ENCODE results near the gene SLC12A9. TPM values are rescaled to one million over a fixed set of nuclear protein-coding genes. Genes with fewer than 3 reads are reported as not detected.

The SLC12A9 gene
- total RNA-seq, 1 donor from 2014 or later = 26.6 TPM

DNA sequence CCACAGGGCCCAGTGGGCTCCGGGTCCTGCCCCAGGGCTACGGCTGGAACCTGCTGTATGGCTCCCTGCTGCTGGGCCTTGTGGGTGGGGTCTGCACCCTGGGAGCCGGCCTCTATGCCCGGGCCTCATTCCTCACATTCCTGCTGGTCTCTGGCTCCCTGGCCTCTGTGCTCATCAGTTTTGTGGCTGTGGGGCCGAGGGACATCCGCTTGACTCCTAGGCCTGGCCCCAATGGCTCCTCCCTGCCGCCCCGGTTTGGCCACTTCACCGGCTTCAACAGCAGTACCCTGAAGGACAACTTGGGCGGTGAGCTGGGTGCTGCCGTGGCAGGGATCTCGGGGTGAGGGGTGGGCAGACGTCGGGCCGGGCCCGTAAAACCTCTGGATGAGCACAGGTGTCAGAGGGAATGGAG, 4.4 kb downstream of the SLC12A9 start:
- no peaks in the 10 kb centered on the region for H3K27me3 Mint-ChIP-seq (ENCODE audit: low read depth)
- no peak for DNase-seq (ENCODE audit: low spot score)
- no peak overlapping the region for H3K4me3 Mint-ChIP-seq (ENCODE audit: unreplicated experiment)
- H3K9me3 Mint-ChIP-seq (ENCODE audit: low read depth) = no peaks in the 10 kb centered on the region
- H3K27ac Mint-ChIP-seq (ENCODE audit: unreplicated experiment) = no peak overlapping the region
- peaks cover 22% of the 10 kb centered on the region for H3K4me1 Mint-ChIP-seq (ENCODE audit: low read depth)
- H3K36me3 Mint-ChIP-seq (ENCODE audit: low read depth) = peaks cover 10% of the 10 kb centered on the region
- TF ChIP-seq, protein P1, sequence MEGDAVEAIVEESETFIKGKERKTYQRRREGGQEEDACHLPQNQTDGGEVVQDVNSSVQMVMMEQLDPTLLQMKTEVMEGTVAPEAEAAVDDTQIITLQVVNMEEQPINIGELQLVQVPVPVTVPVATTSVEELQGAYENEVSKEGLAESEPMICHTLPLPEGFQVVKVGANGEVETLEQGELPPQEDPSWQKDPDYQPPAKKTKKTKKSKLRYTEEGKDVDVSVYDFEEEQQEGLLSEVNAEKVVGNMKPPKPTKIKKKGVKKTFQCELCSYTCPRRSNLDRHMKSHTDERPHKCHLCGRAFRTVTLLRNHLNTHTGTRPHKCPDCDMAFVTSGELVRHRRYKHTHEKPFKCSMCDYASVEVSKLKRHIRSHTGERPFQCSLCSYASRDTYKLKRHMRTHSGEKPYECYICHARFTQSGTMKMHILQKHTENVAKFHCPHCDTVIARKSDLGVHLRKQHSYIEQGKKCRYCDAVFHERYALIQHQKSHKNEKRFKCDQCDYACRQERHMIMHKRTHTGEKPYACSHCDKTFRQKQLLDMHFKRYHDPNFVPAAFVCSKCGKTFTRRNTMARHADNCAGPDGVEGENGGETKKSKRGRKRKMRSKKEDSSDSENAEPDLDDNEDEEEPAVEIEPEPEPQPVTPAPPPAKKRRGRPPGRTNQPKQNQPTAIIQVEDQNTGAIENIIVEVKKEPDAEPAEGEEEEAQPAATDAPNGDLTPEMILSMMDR (IDR thresholded peaks at IDR 0.05) = no peak

DNA sequence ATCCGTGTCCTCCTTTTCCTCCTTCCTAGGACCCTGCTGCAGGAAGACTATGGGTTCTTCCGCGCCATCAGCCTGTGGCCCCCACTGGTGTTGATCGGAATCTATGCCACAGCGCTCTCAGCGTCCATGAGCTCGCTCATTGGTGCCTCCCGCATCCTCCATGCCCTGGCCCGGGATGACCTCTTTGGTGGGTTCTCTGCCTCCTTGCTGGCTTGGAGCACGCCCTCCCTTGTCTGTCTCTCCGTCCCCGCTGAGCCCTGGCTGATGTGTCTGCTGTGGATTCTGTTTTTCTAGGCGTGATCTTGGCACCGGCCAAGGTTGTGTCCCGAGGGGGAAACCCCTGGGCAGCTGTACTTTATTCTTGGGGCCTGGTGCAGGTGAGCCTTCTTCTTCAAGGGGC, 7.3 kb downstream of the SLC12A9 start:
- no peak overlapping the region for H3K4me3 Mint-ChIP-seq (ENCODE audit: unreplicated experiment)
- H3K4me1 Mint-ChIP-seq (ENCODE audit: low read depth) = peaks cover 8% of the 10 kb centered on the region
- H3K9me3 Mint-ChIP-seq (ENCODE audit: low read depth) = no peaks in the 10 kb centered on the region
- no peaks in the 10 kb centered on the region for H3K27me3 Mint-ChIP-seq (ENCODE audit: low read depth)
- DNase-seq (ENCODE audit: low spot score) = no peak
- no peak overlapping the region for H3K27ac Mint-ChIP-seq (ENCODE audit: unreplicated experiment)
- TF ChIP-seq, protein P1 (IDR thresholded peaks at IDR 0.05) = no peak
- peaks cover 13% of the 10 kb centered on the region for H3K36me3 Mint-ChIP-seq (ENCODE audit: low read depth)

DNA sequence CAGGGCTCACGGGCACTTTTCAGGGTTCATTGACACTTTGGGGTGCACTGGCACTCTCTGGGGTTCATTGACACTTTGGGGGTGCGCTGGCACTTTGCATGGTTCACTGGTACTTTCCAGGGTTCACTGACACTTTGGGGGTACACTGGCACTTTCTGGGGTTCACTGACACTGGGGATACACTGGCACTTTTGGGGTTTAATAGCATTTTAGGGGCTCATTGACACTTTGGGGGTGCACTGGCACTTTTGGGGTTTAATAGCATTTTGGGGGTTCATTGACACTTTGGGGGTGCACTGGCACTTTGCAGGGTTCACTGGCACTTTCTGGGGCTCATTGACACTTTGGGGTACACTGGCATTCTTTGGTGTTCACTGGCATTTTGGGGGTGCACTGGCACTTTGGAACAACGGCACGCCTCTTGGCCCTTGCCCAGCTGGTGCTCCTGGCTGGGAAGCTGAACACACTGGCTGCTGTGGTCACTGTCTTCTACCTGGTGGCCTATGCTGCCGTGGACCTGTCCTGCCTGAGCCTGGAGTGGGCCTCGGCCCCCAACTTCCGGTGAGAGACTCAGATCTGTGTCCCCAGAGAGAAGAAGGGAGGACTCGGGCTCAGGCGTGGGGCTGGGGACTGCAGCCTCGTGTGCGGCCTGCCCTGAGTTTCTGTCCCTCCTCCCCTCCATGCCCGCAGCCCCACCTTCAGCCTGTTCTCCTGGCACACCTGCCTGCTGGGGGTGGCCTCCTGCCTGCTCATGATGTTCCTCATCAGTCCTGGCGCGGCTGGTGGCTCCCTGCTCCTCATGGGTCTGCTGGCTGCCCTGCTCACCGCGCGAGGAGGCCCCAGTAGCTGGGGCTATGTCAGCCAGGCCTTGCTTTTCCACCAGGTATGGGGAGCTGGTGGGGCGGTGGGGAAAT, 8.4 kb downstream of the SLC12A9 start:
- peaks cover 8% of the 10 kb centered on the region for H3K4me1 Mint-ChIP-seq (ENCODE audit: low read depth)
- no peak for DNase-seq (ENCODE audit: low spot score)
- no peaks in the 10 kb centered on the region for H3K9me3 Mint-ChIP-seq (ENCODE audit: low read depth)
- H3K27ac Mint-ChIP-seq (ENCODE audit: unreplicated experiment) = no peak overlapping the region
- peaks cover 11% of the 10 kb centered on the region for H3K36me3 Mint-ChIP-seq (ENCODE audit: low read depth)
- H3K4me3 Mint-ChIP-seq (ENCODE audit: unreplicated experiment) = no peak overlapping the region
- TF ChIP-seq, protein P1 (IDR thresholded peaks at IDR 0.05) = no peak
- H3K27me3 Mint-ChIP-seq (ENCODE audit: low read depth) = no peaks in the 10 kb centered on the region

DNA sequence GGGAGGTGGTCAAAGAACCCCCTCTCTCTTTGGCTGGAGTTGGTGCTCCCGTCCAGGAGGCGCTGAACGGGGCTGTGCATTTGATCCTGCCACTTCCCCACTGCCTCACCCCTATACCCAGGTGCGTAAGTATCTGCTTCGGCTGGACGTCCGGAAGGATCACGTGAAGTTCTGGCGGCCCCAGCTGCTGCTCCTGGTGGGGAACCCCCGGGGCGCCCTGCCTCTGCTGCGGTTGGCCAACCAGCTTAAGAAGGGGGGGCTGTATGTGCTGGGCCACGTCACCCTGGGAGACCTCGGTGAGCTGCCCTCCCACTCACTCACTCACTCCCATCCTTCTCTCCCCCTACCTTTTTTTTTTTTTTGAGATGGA, 9.1 kb downstream of the SLC12A9 start:
- no peak for DNase-seq (ENCODE audit: low spot score)
- TF ChIP-seq, protein P1 (IDR thresholded peaks at IDR 0.05) = no peak

DNA sequence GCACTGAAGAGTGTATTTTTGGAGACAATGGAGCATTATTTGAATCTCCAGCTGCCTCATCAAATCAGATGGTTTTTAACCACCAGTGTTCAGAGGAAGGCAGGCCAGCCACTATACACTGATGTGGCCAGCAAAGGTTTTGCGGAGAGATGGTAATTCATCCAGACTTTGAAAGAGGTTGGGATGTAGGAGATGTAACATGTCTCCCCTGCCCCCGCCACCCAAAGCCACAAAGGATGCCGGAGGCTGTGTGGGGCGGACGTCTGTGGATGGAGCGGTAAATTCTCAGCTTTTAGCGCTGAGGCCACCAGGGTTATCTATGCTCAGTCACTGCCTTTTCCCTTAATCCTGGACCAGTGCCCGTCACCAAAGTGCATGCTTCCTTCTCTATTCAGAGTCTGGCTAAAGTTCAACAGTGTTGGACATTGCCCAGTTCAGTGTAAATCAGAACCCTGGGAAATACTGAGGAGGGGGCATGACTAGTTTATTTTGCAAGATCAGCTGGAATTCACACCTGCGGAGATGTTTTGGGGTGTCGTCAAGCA, 11.0 kb downstream of the SLC12A9 start:
- no peaks in the 10 kb centered on the region for H3K27me3 Mint-ChIP-seq (ENCODE audit: low read depth)
- peaks cover 15% of the 10 kb centered on the region for H3K4me1 Mint-ChIP-seq (ENCODE audit: low read depth)
- no peak for DNase-seq (ENCODE audit: low spot score)
- H3K4me3 Mint-ChIP-seq (ENCODE audit: unreplicated experiment) = no peak overlapping the region
- no peak overlapping the region for H3K27ac Mint-ChIP-seq (ENCODE audit: unreplicated experiment)
- H3K36me3 Mint-ChIP-seq (ENCODE audit: low read depth) = peaks cover 14% of the 10 kb centered on the region
- no peaks in the 10 kb centered on the region for H3K9me3 Mint-ChIP-seq (ENCODE audit: low read depth)
- TF ChIP-seq, protein P1 (IDR thresholded peaks at IDR 0.05) = no peak

More for the DNA sequence above, 9.1 kb downstream of the SLC12A9 start:
- H3K27me3 Mint-ChIP-seq (ENCODE audit: low read depth) = no peaks in the 10 kb centered on the region
- H3K36me3 Mint-ChIP-seq (ENCODE audit: low read depth) = peaks cover 11% of the 10 kb centered on the region
- H3K27ac Mint-ChIP-seq (ENCODE audit: unreplicated experiment) = no peak overlapping the region
- H3K4me3 Mint-ChIP-seq (ENCODE audit: unreplicated experiment) = no peak overlapping the region
- H3K9me3 Mint-ChIP-seq (ENCODE audit: low read depth) = no peaks in the 10 kb centered on the region
- peaks cover 10% of the 10 kb centered on the region for H3K4me1 Mint-ChIP-seq (ENCODE audit: low read depth)
